GM10266 (cell line): ENCODE results near the gene LILRA6.
A peak's percentile ranks its signal among the peaks of the same experiment; 100 is the strongest.
"Not testable (repeated sequence)": the region's sequence is repeated elsewhere in the genome, so short reads cannot be mapped to it uniquely, and the experiment has no call there.

Source experiments
- DNase-seq: peaks from one replicate; pipeline ENCODE4 v3.0.0; 2012; ENCODE audit errors: extremely low spot score
- CTCF ChIP-seq: IDR thresholded peaks from 2 replicates; pipeline ENCODE4 v1.5.1; 2012; ENCODE audit warnings: mild to moderate bottlenecking, low read depth; ENCODE audit not compliant: control insufficient read depth, insufficient read depth; ENCODE audit errors: missing control alignments

Gene LILRA6

GRCh38 chr19:54209058-54209810, 33.4 kb downstream of the LILRA6 start:
- DNase-seq, result peak; percentile 7
- TF ChIP-seq CTCF, result no peak

- no peak for DNase-seq
- no peak for TF ChIP-seq CTCF
Measured at GRCh38 chr19:54208784-54209057, 33.9 kb downstream of the LILRA6 start.

GRCh38 chr19:54207983-54208783, 34.4 kb downstream of the LILRA6 start:
- peak; percentile 43 for DNase-seq
- TF ChIP-seq CTCF, result no peak

GRCh38 chr19:54207676-54207982, 35.0 kb downstream of the LILRA6 start:
- no peak for DNase-seq
- TF ChIP-seq CTCF, result no peak

DNA sequence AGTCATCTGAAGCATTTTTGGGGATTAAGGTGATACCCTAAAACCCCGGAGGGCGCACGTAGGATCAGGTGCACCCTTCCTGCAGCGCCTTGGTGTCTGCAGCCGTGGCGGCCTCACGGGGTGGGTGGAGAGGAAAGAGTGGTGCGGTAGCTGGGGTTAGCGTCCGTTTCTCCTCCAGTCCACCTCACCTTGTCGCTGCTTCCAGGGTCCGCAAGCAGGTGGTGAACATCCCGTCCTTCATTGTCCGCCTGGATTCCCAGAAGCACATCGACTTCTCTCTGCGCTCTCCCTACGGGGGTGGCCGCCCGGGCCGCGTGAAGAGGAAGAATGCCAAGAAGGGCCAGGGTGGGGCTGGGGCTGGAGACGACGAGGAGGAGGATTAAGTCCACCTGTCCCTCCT, 35.4 kb downstream of the LILRA6 start:
- DNase-seq, result not testable (repeated sequence)

GRCh38 chr19:54206831-54207177, 35.8 kb downstream of the LILRA6 start:
- no peak for TF ChIP-seq CTCF
- no peak for DNase-seq

- TF ChIP-seq CTCF, result no peak
- DNase-seq, result no peak
Measured at GRCh38 chr19:54206030-54206830, 36.4 kb downstream of the LILRA6 start.
